Uterus (tissue), 4 donors: ENCODE measurements around the gene PICALM. TPM values are rescaled to one million over a fixed set of nuclear protein-coding genes. Genes with fewer than 3 reads are reported as not detected.

ENCODE experiments used
- DNase-seq, 2 donors: peaks; one replicate each; pipeline ENCODE4 v3.0.0-alpha.2; 2019 to 2020
- H3K27ac ChIP-seq, 2 donors: fragments of 200-600 bp; sonication (generic); 1 replicate in 1 of 2; 2 replicates in 1 of 2; pipeline ENCODE4 v1.5.1; 2016 to 2018
- H3K27me3 ChIP-seq, 2 donors: fragments of 200-600 bp; sonication (generic); one replicate each; pipeline ENCODE4 v1.5.1; 2018 to 2019; ENCODE audit warnings: control low read depth in 1 of 2
- H3K36me3 ChIP-seq, 2 donors: fragments of 200-600 bp; sonication (generic); one replicate each; pipeline ENCODE4 v1.5.1; 2019; ENCODE audit warnings: control low read depth in 1 of 2
- H3K4me1 ChIP-seq, 2 donors: fragments of 200-600 bp; sonication (generic); one replicate each; pipeline ENCODE4 v1.5.1; 2018 to 2019; ENCODE audit warnings: control low read depth in 1 of 2
- H3K4me3 ChIP-seq, 2 donors: fragments of 200-600 bp; sonication (generic); 1 replicate in 1 of 2; 2 replicates in 1 of 2; pipeline ENCODE4 v1.5.1; 2018 to 2019; ENCODE audit warnings: mild to moderate bottlenecking in 1 of 2
- H3K9me3 ChIP-seq, 2 donors: fragments of 200-600 bp; sonication (generic); one replicate each; pipeline ENCODE4 v1.5.1; 2019; ENCODE audit warnings: control low read depth in 1 of 2
- POLR2A ChIP-seq, 2 donors: fragments of 450-650 bp; IDR thresholded peaks; one replicate each; pipeline ENCODE4 v1.6.1; 2016; ENCODE audit warnings: antibody characterized with exemption in 2 of 2, mild to moderate bottlenecking in 1 of 2, moderate library complexity in 1 of 2
- intact Hi-C: fragments of 100-400 bp; cut with DNase I; formaldehyde crosslinking; loops from one replicate; pipeline ENCODE4 v1.15.1; 2023; ENCODE audit warnings: low total_unique reads
- total RNA-seq, 4 donors: library from RNA; depleted of rRNA in 3 of 4; stranded (reverse); fragments of >200 nt in 3 of 4; gene quantifications; one replicate each; pipeline versions ENCODE4 v1.1.0 to v1.2.4, GENCODE V29; 2014 to 2023
- TF ChIP-seq, protein P1 (sequence below), 4 experiments: fragments of 200-600 bp in 2 of 4; fragments of 450-650 bp in 2 of 4; sonication (generic) in 2 of 4; IDR thresholded peaks; one replicate each; pipeline ENCODE4 v1.5.1; 2016 to 2019; ENCODE audit warnings: antibody characterized with exemption in 4 of 4, mild to moderate bottlenecking in 2 of 4, moderate library complexity in 1 of 4
- donor health status: DM: yes; HTN: yes; CAD: no.

The PICALM gene
- total RNA-seq, 4 donors from 2014 or later, result 198 to 402 (median 298) TPM

- Histone ChIP-seq H3K4me1 (peaks cover 3 to 12% of the 10 kb centered on the region in 2 donors), H3K27me3 (no peaks in the 10 kb centered on the region), H3K36me3 (no peaks in the 10 kb centered on the region), H3K27ac (no peak overlapping the region), H3K9me3 (no peaks in the 10 kb centered on the region), H3K4me3 (no peak overlapping the region)
- no peak for DNase-seq
- TF ChIP-seq, protein P1, sequence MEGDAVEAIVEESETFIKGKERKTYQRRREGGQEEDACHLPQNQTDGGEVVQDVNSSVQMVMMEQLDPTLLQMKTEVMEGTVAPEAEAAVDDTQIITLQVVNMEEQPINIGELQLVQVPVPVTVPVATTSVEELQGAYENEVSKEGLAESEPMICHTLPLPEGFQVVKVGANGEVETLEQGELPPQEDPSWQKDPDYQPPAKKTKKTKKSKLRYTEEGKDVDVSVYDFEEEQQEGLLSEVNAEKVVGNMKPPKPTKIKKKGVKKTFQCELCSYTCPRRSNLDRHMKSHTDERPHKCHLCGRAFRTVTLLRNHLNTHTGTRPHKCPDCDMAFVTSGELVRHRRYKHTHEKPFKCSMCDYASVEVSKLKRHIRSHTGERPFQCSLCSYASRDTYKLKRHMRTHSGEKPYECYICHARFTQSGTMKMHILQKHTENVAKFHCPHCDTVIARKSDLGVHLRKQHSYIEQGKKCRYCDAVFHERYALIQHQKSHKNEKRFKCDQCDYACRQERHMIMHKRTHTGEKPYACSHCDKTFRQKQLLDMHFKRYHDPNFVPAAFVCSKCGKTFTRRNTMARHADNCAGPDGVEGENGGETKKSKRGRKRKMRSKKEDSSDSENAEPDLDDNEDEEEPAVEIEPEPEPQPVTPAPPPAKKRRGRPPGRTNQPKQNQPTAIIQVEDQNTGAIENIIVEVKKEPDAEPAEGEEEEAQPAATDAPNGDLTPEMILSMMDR (IDR thresholded peaks at IDR 0.05), result no peak
- TF ChIP-seq POLR2A (IDR thresholded peaks at IDR 0.05), result no peak
- intact Hi-C loops, result no loop called here
These were observed 10.5 kb downstream of the PICALM start for GRCh38 chr11:86058360-86058759.

DNA sequence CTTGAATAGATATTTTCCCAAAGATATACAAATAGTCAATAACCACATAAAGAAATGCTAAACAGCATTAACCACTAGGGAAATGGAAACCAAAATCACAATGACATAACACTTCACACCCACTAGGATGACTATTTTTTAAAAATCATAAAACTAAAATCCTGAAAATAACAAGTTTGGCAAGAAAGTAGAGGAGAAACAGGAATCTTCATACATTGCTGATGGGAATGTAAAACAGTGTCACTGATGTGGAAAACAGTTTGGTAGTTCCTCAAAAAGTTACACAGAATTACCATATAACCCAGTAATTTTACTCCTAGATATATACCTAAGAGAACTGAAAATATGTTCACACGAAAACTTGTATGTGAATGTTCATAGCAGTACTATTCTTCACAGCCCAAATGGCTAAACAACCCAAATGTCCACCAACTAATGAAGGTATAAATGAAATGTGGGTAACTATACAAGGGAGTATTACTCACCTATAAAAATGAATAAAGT lies 12.5 kb downstream of the PICALM start:
- Histone ChIP-seq H3K9me3 (no peaks in the 10 kb centered on the region), H3K27ac (no peak overlapping the region), H3K36me3 (no peaks in the 10 kb centered on the region), H3K27me3 (no peaks in the 10 kb centered on the region), H3K4me3 (no peak overlapping the region), H3K4me1 (peaks cover 3 to 12% of the 10 kb centered on the region in 2 donors)
- intact Hi-C loops, result no loop called here
- DNase-seq, result no peak
- no peak for TF ChIP-seq POLR2A (IDR thresholded peaks at IDR 0.05)
- TF ChIP-seq, protein P1 (IDR thresholded peaks at IDR 0.05), result no peak

DNA sequence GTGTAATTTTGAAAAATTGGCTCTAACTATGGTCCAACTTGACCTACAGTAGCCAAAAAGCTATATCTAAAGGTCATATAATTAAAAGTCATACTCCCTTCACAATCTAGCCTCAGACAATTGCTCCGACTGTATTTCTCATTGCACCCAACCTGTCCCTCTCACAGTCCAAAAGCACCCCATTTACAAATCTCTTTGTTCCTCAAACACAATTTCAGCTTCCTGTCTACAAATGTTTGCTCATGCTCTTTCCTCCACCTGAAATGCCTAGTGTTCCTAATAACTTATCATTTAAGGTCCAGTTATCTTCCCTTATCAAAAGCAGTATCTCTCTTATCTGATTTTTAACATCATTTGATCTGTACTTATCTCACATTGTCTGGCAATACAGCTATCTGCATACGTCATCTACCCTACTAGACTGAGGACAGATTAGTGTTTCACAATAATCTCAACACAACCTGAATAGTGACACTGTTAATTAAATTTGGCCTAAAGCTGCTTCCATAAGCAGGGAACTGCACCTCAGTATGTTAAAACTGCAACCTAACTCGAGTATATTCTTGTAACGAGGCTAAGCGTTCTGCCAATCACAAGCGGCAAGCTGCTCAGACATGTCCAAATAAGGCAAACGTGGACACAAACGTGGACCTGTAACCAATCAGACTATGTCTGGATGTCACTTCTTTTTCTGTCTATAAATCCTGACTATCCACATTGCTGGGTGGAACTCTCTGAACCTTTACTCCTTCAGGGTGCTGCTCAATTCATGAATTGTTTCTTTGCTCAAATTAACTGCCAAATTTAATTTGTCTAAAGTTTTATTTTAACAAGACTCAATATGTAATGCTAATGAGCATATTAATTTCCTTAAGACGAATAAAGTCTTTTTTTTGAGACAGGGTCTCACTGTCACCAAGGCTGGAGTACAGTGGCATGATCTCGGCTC lies 15.9 kb downstream of the PICALM start:
- H3K36me3 ChIP-seq, result no peaks in the 10 kb centered on the region
- TF ChIP-seq POLR2A (IDR thresholded peaks at IDR 0.05), result no peak
- TF ChIP-seq, protein P1 (IDR thresholded peaks at IDR 0.05), result no peak
- H3K4me3 ChIP-seq, result no peak overlapping the region
- peaks cover 3 to 7% of the 10 kb centered on the region in 2 donors for H3K4me1 ChIP-seq
- intact Hi-C loops, result no loop called here
- H3K27ac ChIP-seq, result no peak overlapping the region
- no peak for DNase-seq
- no peaks in the 10 kb centered on the region for H3K9me3 ChIP-seq
- no peaks in the 10 kb centered on the region for H3K27me3 ChIP-seq

- H3K27ac ChIP-seq, result no peak overlapping the region
- no peaks in the 10 kb centered on the region for H3K9me3 ChIP-seq
- TF ChIP-seq, protein P1 (IDR thresholded peaks at IDR 0.05), result no peak
- no peak for TF ChIP-seq POLR2A (IDR thresholded peaks at IDR 0.05)
- H3K27me3 ChIP-seq, result no peaks in the 10 kb centered on the region
- DNase-seq, result no peak
- no peaks in the 10 kb centered on the region for H3K36me3 ChIP-seq
- no peak overlapping the region for H3K4me3 ChIP-seq
- intact Hi-C loops, result no loop called here
- peaks cover 3 to 7% of the 10 kb centered on the region in 2 donors for H3K4me1 ChIP-seq
These were observed 18.6 kb downstream of the PICALM start for GRCh38 chr11:86050196-86050709.
